GM12873 (cell line): Measurements from ENCODE around the gene ZNF543.

Experiments
- CTCF ChIP-seq: IDR thresholded peaks from 2 replicates; pipeline ENCODE4 v1.5.1; 2012; ENCODE audit warnings: low read depth, mild to moderate bottlenecking, moderate library complexity, low read length, control low read depth; ENCODE audit not compliant: insufficient read depth; ENCODE audit errors: missing control alignments

ZNF543 gene

DNA sequence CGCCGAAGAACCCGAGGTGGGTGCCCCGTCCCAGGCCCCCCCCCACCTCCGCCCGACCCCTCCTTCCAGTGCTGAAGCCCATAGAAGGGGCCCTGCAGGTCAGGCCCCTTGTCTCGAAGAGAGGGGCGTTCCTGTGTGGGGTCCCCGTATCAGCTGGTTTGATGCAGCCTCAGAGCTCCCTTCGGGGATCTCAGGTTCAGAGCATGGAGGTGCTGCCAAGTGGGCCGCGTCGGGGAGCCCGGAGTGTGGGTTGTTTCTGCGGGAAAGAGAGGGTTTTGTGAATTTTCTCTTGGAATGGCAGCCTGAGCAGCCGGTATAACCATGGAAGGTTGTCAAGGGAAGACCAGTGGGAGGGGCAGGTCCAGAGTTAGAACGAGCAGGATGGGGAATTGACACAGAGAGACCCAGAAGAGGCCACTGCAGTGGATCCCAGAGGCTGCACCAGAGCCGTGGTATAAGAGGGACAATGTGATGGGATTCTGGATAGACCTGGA lies 43.5 kb downstream of the ZNF543 start:
- no peak for TF ChIP-seq CTCF

GRCh38 chr19:57366776-57367175 lies 46.5 kb downstream of the ZNF543 start:
- no peak for TF ChIP-seq CTCF

- TF ChIP-seq CTCF: no peak
Observed at GRCh38 chr19:57374179-57374578, 53.9 kb downstream of the ZNF543 start.

GRCh38 chr19:57376151-57376550 lies 55.9 kb downstream of the ZNF543 start:
- no peak for TF ChIP-seq CTCF

DNA sequence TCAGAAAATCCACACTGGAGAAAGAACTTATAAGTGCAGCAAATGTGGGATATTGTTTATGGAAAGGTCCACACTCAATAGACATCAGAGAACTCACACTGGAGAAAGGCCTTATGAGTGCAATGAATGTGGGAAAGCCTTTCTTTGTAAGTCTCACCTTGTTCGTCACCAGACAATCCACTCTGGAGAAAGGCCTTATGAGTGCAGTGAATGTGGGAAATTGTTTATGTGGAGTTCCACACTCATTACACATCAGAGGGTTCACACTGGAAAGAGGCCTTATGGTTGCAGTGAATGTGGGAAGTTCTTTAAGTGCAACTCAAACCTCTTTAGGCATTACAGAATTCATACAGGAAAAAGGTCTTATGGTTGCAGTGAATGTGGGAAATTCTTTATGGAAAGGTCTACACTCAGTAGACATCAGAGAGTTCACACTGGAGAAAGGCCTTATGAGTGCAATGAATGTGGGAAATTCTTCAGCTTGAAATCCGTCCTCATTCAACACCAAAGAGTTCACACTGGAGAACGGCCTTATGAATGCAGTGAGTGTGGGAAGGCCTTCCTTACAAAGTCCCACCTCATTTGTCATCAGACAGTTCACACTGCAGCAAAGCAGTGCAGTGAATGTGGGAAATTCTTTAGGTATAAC lies 57.4 kb downstream of the ZNF543 start:
- TF ChIP-seq CTCF: no peak
